ENCODE measurements around the gene PRPF6. TPM values are rescaled to one million over a fixed set of nuclear protein-coding genes. Genes with fewer than 3 reads are reported as not detected.

Gene PRPF6
- total and polyA plus RNA-seq, 2 of the 13 experiments (the other 11 are each of a cell fraction or from before 2014, with no cell fraction given) = 63.7 to 101 TPM

GRCh38 chr20:64063389-64064144 is 82.6 kb downstream of the PRPF6 start:
- intact Hi-C loops (cut with micrococcal nuclease; ENCODE audit: unreplicated experiment) (loop anchor here (2.0 kb wide), 1 partner anchor 17 kb away; the partner anchor contains the start of gene OPRL1), in situ Hi-C loops (cut with HindIII; ENCODE audit: extremely low pct_ligation_motif_present, low pct_unique_long_range_greater_than_20kb) (no loop called here)
- CTCF ChIA-PET (ENCODE audit: low intra/inter-chr PET ratio, low total read pairs) = interaction anchor here (1.5 kb wide), 1 partner anchor 83 kb away, joined by 4 read pairs; the partner anchor contains the start of gene PRPF6
- POLR2A ChIA-PET = interaction anchor here (0.6 to 4.6 kb wide), 26 partner anchors 8 to 411 kb away, joined by 3 to 113 read pairs (median 7); partner anchors contain the start of genes C20orf204, LKAAEAR1, OPRL1 and PRPF6
- peak; percentile 4 for FAIRE-seq
- Histone ChIP-seq H3K9ac (ENCODE audit: insufficient read depth, low read depth, low read length) (peak overlapping the region; percentile 82), H3K36me3 (replicated peaks in 1 of 2; ENCODE audit: control insufficient read depth in 1 of 2, insufficient read depth in 2 of 2, low read length in 2 of 2) (no peaks in the 10 kb centered on the region), H3K4me1 (ENCODE audit: insufficient read depth, low read length) (peaks cover 57% of the 10 kb centered on the region), H3K27ac (ENCODE audit: extremely low read length, insufficient read depth, low read length) (peak overlapping the region; percentile 78), H3K9me3 (ENCODE audit: low read length) (no peaks in the 10 kb centered on the region), H4K20me1 (ENCODE audit: insufficient read depth, low read length) (peaks cover 4% of the 10 kb centered on the region; the same call in 1 of the 2 replicates), H2AFZ (ENCODE audit: low read length) (no peak overlapping the region), H3K4me3 (replicated peaks in 1 of 3; ENCODE audit: insufficient read depth in 1 of 3, low read depth in 2 of 3, low read length in 3 of 3) (peak overlapping the region; percentile 82 to 98 (median 90)), H3K4me2 (ENCODE audit: low read depth, low read length) (peak overlapping the region; percentile 95), H3K27me3 (ENCODE audit: control insufficient read depth in 1 of 2, insufficient read depth in 2 of 2, low read length in 2 of 2) (peaks cover 3 to 6% of the 10 kb centered on the region in 2 experiments; a peak in 2 of 5 replicates), H3K79me2 (ENCODE audit: insufficient read depth, low read length) (no peaks in the 10 kb centered on the region)
- WGBS (ENCODE audit: low lambda C conversion rate) = under 1% methylated on average over 35 of the region's 51 CpGs
- no peak for DNase-seq (ENCODE audit: low spot score)
- ATAC-seq = peak; percentile 35
- TSS peak; percentile 78 for BruUV-seq (replicated peaks)
- TF ChIP-seq CAMTA2 (CRISPR knock-in tag; IDR thresholded peaks at IDR 0.05; ENCODE audit: borderline replicate concordance) = peak; percentile 29
- TF ChIP-seq SALL1 (CRISPR knock-in tag; IDR thresholded peaks at IDR 0.05) = peak; percentile 31
- TF ChIP-seq ZNF274 (CRISPR knock-in tag; IDR thresholded peaks at IDR 0.05) = no peak
- TF ChIP-seq BRCA1 (CRISPR knock-in tag; IDR thresholded peaks at IDR 0.05) = no peak
- TF ChIP-seq, protein P1, sequence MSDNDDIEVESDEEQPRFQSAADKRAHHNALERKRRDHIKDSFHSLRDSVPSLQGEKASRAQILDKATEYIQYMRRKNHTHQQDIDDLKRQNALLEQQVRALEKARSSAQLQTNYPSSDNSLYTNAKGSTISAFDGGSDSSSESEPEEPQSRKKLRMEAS (IDR thresholded peaks at IDR 0.05) = no peak
- peak; percentile 3; the same call in 1 of the 2 replicates for TF ChIP-seq ZNF232 (CRISPR knock-in tag; IDR thresholded peaks at IDR 0.05; ENCODE audit: borderline replicate concordance)
- TF ChIP-seq AHR (CRISPR knock-in tag; IDR thresholded peaks at IDR 0.05) = 0 out of 2 replicates have a peak, but pooled peaks have one; percentile 38
- TF ChIP-seq, protein P2, sequence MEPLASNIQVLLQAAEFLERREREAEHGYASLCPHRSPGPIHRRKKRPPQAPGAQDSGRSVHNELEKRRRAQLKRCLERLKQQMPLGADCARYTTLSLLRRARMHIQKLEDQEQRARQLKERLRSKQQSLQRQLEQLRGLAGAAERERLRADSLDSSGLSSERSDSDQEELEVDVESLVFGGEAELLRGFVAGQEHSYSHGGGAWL (CRISPR knock-in tag; IDR thresholded peaks at IDR 0.05) = 0 out of 2 replicates have a peak, but pooled peaks have one; percentile 42
- TF ChIP-seq U2AF2 (IDR thresholded peaks at IDR 0.05; ENCODE audit: low read depth, low read length) = no peak
- no peak; the same call in 1 of the 2 replicates for TF ChIP-seq ZNF605 (CRISPR knock-in tag; IDR thresholded peaks at IDR 0.05)
- no peak for TF ChIP-seq JUN (CRISPR knock-in tag; IDR thresholded peaks at IDR 0.05)
- TF ChIP-seq SOX6 (IDR thresholded peaks at IDR 0.05) = no peak
- TF ChIP-seq SOX6 (CRISPR knock-in tag; IDR thresholded peaks at IDR 0.05) = no peak; the same call in 1 of the 2 replicates
- TF ChIP-seq SNAPC4 (CRISPR knock-in tag; IDR thresholded peaks at IDR 0.05) = peak; percentile 80; the same call in 1 of the 2 replicates
- TF ChIP-seq NKX3-1 (CRISPR knock-in tag; IDR thresholded peaks at IDR 0.05) = no peak; the same call in 1 of the 2 replicates
- peak; percentile 16; the same call in 1 of the 2 replicates for TF ChIP-seq ZNF616 (CRISPR knock-in tag; IDR thresholded peaks at IDR 0.05; ENCODE audit: low read depth)
- no peak; the same call in 1 of the 2 replicates for TF ChIP-seq MYC (CRISPR knock-in tag; IDR thresholded peaks at IDR 0.05; ENCODE audit: borderline replicate concordance)
- TF ChIP-seq ZC3H13 (CRISPR knock-in tag; IDR thresholded peaks at IDR 0.05) = no peak
- no peak; the same call in 1 of the 2 replicates for TF ChIP-seq REPIN1 (CRISPR knock-in tag; IDR thresholded peaks at IDR 0.05; ENCODE audit: borderline replicate concordance, low read depth)

All from HepG2 (cell line).